PFSK-1 (cell line): Measurements from ENCODE around the gene NAT8L.

Experiments used
- FOXP2 ChIP-seq: optimal IDR thresholded peaks from 2 replicates; pipeline ENCODE3; 2011; ENCODE audit warnings: borderline replicate concordance, control low read depth, inconsistent platforms; ENCODE audit not compliant: insufficient read depth; ENCODE audit errors: extremely low read length, extremely low read depth
- POLR2AphosphoS5 ChIP-seq: IDR thresholded peaks from 2 replicates; pipeline ENCODE4 v1.6.1; 2012; ENCODE audit warnings: low read depth, mild to moderate bottlenecking, control low read depth, low read length, moderate library complexity
- SIN3A ChIP-seq: IDR thresholded peaks from 2 replicates; pipeline ENCODE4 v1.6.1; 2012; ENCODE audit warnings: mild to moderate bottlenecking, low read length, moderate library complexity, borderline replicate concordance; ENCODE audit not compliant: insufficient read depth
- TAF1 ChIP-seq: IDR thresholded peaks from 2 replicates; pipeline ENCODE4 v1.6.1; 2012; ENCODE audit warnings: low read length, control low read depth, borderline replicate concordance; ENCODE audit not compliant: insufficient read depth
- TF ChIP-seq, protein P1 (sequence below), 2 experiments: IDR thresholded peaks; 2 replicates each; pipeline versions ENCODE4 v1.6.1 to v1.8.0; 2011 to 2012; ENCODE audit warnings: low read depth in 2 of 2, low read length in 2 of 2, control low read depth in 1 of 2, inconsistent platforms in 1 of 2, mild to moderate bottlenecking in 1 of 2, moderate library complexity in 1 of 2; ENCODE audit not compliant: insufficient read depth in 1 of 2

Gene NAT8L

DNA sequence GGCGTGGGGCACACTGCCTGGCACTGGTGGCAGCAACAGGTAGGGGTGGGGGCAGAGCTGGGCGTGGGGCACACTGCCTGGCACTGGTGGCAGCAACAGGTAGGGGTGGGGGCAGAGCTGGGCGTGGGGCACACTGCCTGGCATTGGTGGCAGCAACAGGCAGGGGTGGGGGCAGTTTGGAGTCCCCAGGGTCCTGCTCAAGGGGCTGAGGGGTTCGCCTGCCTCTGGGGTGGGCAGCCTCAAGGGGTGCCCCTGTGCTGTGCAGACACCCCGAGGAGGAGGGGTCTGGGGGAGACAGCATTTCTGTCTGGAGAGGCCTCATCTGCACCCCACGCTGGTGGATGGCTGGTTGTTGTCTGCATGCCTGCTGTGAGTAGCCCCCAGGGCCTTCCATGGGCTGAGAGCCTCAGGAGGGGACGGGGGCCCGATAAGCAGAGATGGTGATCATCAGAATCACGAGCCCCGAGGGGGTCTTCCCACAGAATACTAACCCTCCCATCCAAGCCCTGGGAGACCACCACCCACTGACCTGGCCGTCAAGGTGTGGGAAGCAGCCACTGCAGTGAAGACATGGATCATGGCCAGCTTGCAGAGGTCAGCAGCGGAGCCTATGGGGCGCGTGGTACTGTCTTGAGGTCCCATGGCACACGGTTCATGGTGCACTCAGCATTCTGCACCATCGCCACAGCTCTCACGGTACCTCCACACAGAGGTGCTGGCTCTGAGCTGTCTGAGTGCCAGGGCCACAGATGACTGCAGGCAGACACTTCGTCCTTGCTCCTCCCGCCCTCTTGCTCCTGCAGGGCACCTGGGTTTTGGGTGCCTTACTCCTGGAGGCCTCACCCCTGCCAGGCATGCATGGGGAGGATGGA, 21.5 kb downstream of the NAT8L start:
- TF ChIP-seq SIN3A (no peak), POLR2AphosphoS5 (no peak), FOXP2 (no peak), TAF1 (no peak)
- TF ChIP-seq, protein P1, sequence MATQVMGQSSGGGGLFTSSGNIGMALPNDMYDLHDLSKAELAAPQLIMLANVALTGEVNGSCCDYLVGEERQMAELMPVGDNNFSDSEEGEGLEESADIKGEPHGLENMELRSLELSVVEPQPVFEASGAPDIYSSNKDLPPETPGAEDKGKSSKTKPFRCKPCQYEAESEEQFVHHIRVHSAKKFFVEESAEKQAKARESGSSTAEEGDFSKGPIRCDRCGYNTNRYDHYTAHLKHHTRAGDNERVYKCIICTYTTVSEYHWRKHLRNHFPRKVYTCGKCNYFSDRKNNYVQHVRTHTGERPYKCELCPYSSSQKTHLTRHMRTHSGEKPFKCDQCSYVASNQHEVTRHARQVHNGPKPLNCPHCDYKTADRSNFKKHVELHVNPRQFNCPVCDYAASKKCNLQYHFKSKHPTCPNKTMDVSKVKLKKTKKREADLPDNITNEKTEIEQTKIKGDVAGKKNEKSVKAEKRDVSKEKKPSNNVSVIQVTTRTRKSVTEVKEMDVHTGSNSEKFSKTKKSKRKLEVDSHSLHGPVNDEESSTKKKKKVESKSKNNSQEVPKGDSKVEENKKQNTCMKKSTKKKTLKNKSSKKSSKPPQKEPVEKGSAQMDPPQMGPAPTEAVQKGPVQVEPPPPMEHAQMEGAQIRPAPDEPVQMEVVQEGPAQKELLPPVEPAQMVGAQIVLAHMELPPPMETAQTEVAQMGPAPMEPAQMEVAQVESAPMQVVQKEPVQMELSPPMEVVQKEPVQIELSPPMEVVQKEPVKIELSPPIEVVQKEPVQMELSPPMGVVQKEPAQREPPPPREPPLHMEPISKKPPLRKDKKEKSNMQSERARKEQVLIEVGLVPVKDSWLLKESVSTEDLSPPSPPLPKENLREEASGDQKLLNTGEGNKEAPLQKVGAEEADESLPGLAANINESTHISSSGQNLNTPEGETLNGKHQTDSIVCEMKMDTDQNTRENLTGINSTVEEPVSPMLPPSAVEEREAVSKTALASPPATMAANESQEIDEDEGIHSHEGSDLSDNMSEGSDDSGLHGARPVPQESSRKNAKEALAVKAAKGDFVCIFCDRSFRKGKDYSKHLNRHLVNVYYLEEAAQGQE (IDR thresholded peaks at IDR 0.05; ENCODE audit: insufficient read depth in 1 of 2, low read depth in 2 of 2, low read length in 2 of 2): no peak

DNA sequence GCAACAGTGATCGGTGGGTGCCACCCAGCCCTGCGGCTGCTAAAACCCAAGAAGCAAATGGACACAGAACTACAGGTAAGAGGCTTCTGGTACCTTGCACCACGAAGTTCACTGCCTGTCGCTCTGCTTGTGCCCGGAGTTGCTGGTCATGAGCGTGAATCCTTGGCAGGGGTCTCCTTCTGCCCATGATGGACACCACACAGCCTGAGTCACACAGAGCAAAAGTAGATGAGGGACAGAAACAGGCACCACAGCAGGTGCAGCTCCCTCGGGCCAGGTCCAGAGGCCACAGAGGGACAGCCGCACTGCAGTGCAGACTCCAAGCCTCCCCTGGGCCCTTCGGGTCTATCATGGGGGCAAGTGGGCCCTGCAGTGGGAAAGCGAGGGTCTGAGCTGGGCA, 22.4 kb downstream of the NAT8L start:
- TF ChIP-seq TAF1: no peak
- no peak for TF ChIP-seq SIN3A
- TF ChIP-seq FOXP2: no peak

- no peak for TF ChIP-seq FOXP2
- TF ChIP-seq SIN3A: no peak
- no peak for TF ChIP-seq TAF1
- TF ChIP-seq, protein P1 (IDR thresholded peaks at IDR 0.05; ENCODE audit: insufficient read depth in 1 of 2, low read depth in 2 of 2, low read length in 2 of 2): no peak
- no peak for TF ChIP-seq POLR2AphosphoS5
Measured at GRCh38 chr4:2082118-2082517, 23.0 kb downstream of the NAT8L start.

DNA sequence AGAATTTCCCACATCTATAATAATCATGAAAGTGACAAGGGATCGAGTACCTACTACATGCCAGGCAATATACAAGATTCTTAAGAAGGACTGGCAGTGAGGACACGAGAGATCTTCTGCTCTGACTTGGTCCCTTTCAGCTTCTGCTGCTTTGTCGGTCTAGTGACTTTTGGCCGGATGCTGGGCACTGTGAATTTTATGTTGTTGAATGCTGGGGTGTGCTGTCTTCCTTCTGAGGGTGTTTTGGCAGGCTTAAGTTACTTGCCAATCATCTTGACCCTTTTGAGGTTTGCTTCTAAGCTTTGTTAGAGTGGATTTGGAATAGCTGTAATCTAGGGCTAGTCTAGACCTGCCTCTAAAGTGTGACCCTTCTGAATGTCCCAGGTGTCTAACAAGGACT, 23.5 kb downstream of the NAT8L start:
- TF ChIP-seq FOXP2: no peak
- TF ChIP-seq POLR2AphosphoS5: no peak
- TF ChIP-seq, protein P1 (IDR thresholded peaks at IDR 0.05; ENCODE audit: insufficient read depth in 1 of 2, low read depth in 2 of 2, low read length in 2 of 2): no peak
- TF ChIP-seq TAF1: no peak
- no peak for TF ChIP-seq SIN3A

- TF ChIP-seq SIN3A (no peak), TAF1 (no peak), FOXP2 (no peak), POLR2AphosphoS5 (no peak)
- TF ChIP-seq, protein P1 (IDR thresholded peaks at IDR 0.05; ENCODE audit: insufficient read depth in 1 of 2, low read depth in 2 of 2, low read length in 2 of 2): no peak
Measured at GRCh38 chr4:2083116-2083825, 24.1 kb downstream of the NAT8L start.
